Heart left ventricle (tissue), 16 donors: ENCODE data around the gene SPOPL. TPM values are rescaled to one million over a fixed set of nuclear protein-coding genes. Genes with fewer than 3 reads are reported as not detected.

Source experiments
- ATAC-seq, 4 donors: fragments of 200-7000 bp; cut with Tn5 transposase; one replicate each; pipeline ENCODE4 v1.9.1; 2020 to 2022; ENCODE audit warnings: moderate library complexity in 4 of 4, mild to moderate bottlenecking in 3 of 4, moderate number of reproducible peaks in 1 of 4
- DNase-seq, 5 donors: peaks; one replicate each; pipeline ENCODE4 v3.0.0-alpha.2; 2020
- H3K27ac ChIP-seq, 12 donors: fragments of 200-600 bp; sonication (generic) in 4 of 12; one replicate each; pipeline versions ENCODE4 v1.5.0 to v1.8.0; 2016 to 2022; ENCODE audit warnings: mild to moderate bottlenecking in 2 of 12
- H3K27me3 ChIP-seq, 9 donors: fragments of 200-600 bp; sonication (generic) in 2 of 9; one replicate each; pipeline versions ENCODE4 v1.5.1 to v1.8.0; 2016 to 2022; ENCODE audit warnings: mild to moderate bottlenecking in 3 of 9
- H3K36me3 ChIP-seq, 9 donors: fragments of 200-600 bp; sonication (generic) in 2 of 9; one replicate each; pipeline versions ENCODE4 v1.5.0 to v1.8.0; 2018 to 2022; ENCODE audit warnings: mild to moderate bottlenecking in 2 of 9
- H3K4me1 ChIP-seq, 12 donors: fragments of 200-600 bp; sonication (generic) in 4 of 12; one replicate each; pipeline versions ENCODE4 v1.5.0 to v1.8.0; 2016 to 2022; ENCODE audit warnings: mild to moderate bottlenecking in 3 of 12
- H3K4me3 ChIP-seq, 12 donors: fragments of 200-600 bp; sonication (generic) in 4 of 12; one replicate each; pipeline versions ENCODE4 v1.5.0 to v1.8.0; 2017 to 2022; ENCODE audit warnings: mild to moderate bottlenecking in 9 of 12, moderate library complexity in 4 of 12
- H3K9me3 ChIP-seq, 12 donors: fragments of 200-600 bp; sonication (generic) in 4 of 12; one replicate each; pipeline versions ENCODE4 v1.5.0 to v1.8.0; 2016 to 2022; ENCODE audit warnings: mild to moderate bottlenecking in 1 of 12
- POLR2A ChIP-seq, 2 donors: fragments of 450-650 bp; IDR thresholded peaks; one replicate each; pipeline ENCODE4 v1.6.1; 2017; ENCODE audit warnings: antibody characterized with exemption in 2 of 2, mild to moderate bottlenecking in 2 of 2, moderate library complexity in 2 of 2
- WGBS, 4 donors: extraction: QIAGEN DNeasy Blood & Tissue Kit in 2 of 4; methylation state at CpG; one replicate each; pipeline versions ENCODE4 v1.1.5 to v1.1.7; 2013 to 2018; 5-methylcytosine and 5-hydroxymethylcytosine counted together
- intact Hi-C, 10 donors: fragments of 100-400 bp; cut with DNase I; formaldehyde crosslinking; loops; one replicate each; pipeline versions ENCODE4 v1.11.1 to v1.14.2; 2022
- polyA plus RNA-seq, 2 donors: library from polyadenylated mRNA; stranded (reverse); fragments of 200-250 nt; gene quantifications; one replicate each; pipeline ENCODE4 v1.2.3, GENCODE V29; 2013
- total RNA-seq, 9 donors: library from RNA; depleted of rRNA in 2 of 9; stranded (reverse); fragments of >200 nt in 2 of 9; fragmentation: NEBNext Ultra II Directional in 3 of 9; extraction: Animal tissue kit (Norgen Biotek cat#: 25700) in 3 of 9; gene quantifications; one replicate each; pipeline versions ENCODE4 v1.1.0 to v1.2.4, GENCODE V29; 2016 to 2023
- TF ChIP-seq, protein P1 (sequence below), 12 donors: fragments of 200-600 bp; sonication (generic) in 4 of 12; IDR thresholded peaks; one replicate each; pipeline versions ENCODE4 v1.5.0 to v1.8.0; 2018 to 2022; ENCODE audit warnings: antibody characterized with exemption in 12 of 12, mild to moderate bottlenecking in 5 of 12
- donor health status: ischemic (EF 13 %, LVEDD 7.1; RV severe dilation, severe dysfunction).
- donor health status: healthy with polysubstance abuse.
- donor health status: DM: no; HTN: yes; CAD: no.
- donor health status: DM: no; HTN: no; CAD: no.
- donor health status: ischemic (EF 25% LVEDD 6.9; RV normal size, moderate dysfunction).
- donor health status: ischemic (EF 25% LVEDD 5.7; RV mildly dilated, moderate dysfunction).
- donor health status: healthy.
- donor health status: DM: yes; HTN: yes; CAD: no.
- donor health status: ischemic (EF 35%, LVEDD 5.7; RV mildly dilated, moderate dysfunction).
- donor health status: nonischemic (EF 11% LVEDD 7.7; RV severe dilation, severe dysfunction).
- donor health status: DM: yes; HTN: yes; CAD: no.
- donor health status: PGD.
- donor health status: ischemic (EF 29% LVEDD 5.4; RV normal size, mild dysfunction).
- donor health status: nonischemic (EF 23%, LVEDD 6.1; RV moderate dilation, normal function).

SPOPL gene
- total and polyA plus RNA-seq, 11 donors = 3.0 to 20.6 (median 14.9) TPM

DNA sequence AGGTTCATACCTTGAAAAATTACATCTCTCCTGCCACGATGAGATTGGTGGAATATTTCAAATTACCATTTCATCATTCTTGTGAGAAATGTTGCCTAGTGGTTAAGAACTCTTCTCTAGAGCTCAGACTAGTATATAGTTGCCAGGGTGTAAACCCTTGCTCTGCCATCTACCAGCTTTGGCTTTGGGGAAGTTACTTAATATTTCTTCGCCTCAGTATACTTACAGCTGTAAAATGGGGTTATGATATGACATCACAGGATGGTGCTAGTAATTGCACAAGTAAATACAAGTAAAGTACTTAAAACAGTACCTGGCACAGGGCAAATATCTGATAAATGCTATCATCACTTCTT is 1.5 kb downstream of the SPOPL start:
- TF ChIP-seq POLR2A (IDR thresholded peaks at IDR 0.05) = no peak
- TF ChIP-seq, protein P1, sequence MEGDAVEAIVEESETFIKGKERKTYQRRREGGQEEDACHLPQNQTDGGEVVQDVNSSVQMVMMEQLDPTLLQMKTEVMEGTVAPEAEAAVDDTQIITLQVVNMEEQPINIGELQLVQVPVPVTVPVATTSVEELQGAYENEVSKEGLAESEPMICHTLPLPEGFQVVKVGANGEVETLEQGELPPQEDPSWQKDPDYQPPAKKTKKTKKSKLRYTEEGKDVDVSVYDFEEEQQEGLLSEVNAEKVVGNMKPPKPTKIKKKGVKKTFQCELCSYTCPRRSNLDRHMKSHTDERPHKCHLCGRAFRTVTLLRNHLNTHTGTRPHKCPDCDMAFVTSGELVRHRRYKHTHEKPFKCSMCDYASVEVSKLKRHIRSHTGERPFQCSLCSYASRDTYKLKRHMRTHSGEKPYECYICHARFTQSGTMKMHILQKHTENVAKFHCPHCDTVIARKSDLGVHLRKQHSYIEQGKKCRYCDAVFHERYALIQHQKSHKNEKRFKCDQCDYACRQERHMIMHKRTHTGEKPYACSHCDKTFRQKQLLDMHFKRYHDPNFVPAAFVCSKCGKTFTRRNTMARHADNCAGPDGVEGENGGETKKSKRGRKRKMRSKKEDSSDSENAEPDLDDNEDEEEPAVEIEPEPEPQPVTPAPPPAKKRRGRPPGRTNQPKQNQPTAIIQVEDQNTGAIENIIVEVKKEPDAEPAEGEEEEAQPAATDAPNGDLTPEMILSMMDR (IDR thresholded peaks at IDR 0.05) = no peak
- Histone ChIP-seq H3K4me3 (peak overlapping the region in 11 of 12 donors; percentile 75 to 97 (median 94)), H3K4me1 (peaks cover 0 to 72% (median 45%) of the 10 kb centered on the region in 12 donors), H3K27me3 (no peaks in the 10 kb centered on the region), H3K9me3 (no peaks in the 10 kb centered on the region), H3K36me3 (no peaks in the 10 kb centered on the region), H3K27ac (peak overlapping the region in 9 of 12 donors; percentile 80 to 96 (median 94))
- DNase-seq = no peak
- 50 to 57% (median 51%) methylated on average over 2 of the region's 2 CpGs for WGBS, 4 donors
- ATAC-seq = no peak
- intact Hi-C loops = loop anchor here in 4 of 10 donors (5.0 to 10.0 kb wide), 4 partner anchors 52 to 541 kb away; partner anchors contain the start of gene HNMT (in 2 of the 4)

DNA sequence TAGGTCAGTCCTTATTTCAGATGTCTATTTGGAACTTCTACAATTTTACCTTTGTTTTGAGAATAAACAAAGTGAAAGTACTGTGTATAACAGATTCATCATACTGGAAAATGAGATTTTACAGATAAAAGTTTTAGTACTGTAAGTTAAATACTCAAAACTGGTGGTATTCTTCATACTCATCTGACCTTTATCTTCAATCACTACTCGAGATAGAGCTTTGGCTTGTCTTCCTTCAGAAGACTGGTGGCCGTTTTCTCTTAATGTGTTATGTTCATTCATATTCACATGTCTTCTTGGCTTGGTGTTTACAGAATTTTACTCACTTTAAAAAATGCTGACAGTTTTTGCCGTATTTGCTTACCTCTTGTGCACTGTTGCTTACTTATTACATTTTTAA is 2.1 kb downstream of the SPOPL start:
- intact Hi-C loops = loop anchor here in 4 of 10 donors (5.0 to 10.0 kb wide), 4 partner anchors 51 to 541 kb away; partner anchors contain the start of gene HNMT (in 2 of the 4)
- H3K36me3 ChIP-seq = no peaks in the 10 kb centered on the region
- H3K9me3 ChIP-seq = no peaks in the 10 kb centered on the region
- H3K4me1 ChIP-seq = peaks cover 0 to 75% (median 48%) of the 10 kb centered on the region in 12 donors
- H3K27ac ChIP-seq = peak overlapping the region in 2 of 12 donors; percentile 93 to 94
- WGBS, 4 donors = 21 to 26% (median 25%) methylated on average over 3 of the region's 3 CpGs
- no peak for ATAC-seq
- DNase-seq = no peak
- H3K4me3 ChIP-seq = peak overlapping the region in 10 of 12 donors; percentile 75 to 97 (median 94)
- H3K27me3 ChIP-seq = no peaks in the 10 kb centered on the region
- no peak for TF ChIP-seq POLR2A (IDR thresholded peaks at IDR 0.05)
- TF ChIP-seq, protein P1 (IDR thresholded peaks at IDR 0.05) = no peak

DNA sequence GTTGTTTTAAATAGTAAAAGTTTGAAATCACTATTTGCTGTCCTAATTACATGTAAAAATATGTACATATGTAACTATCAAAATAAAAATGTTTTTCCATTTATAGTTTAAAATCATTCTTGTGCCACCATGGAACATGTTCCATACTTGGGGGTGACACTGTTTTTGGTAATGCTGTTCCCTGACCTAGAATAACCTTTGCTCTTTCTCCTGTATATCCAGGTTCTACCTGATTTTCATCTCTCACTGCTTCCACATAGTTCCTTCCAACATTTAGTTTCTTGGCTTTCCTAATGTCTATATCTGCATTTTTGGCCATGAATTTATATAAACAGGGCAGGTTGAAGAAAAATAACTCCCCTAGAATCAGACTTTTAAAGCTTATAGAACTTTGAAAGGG is 2.5 kb downstream of the SPOPL start:
- ATAC-seq (no peak), DNase-seq (no peak)
- intact Hi-C loops = loop anchor here in 4 of 10 donors (5.0 to 10.0 kb wide), 4 partner anchors 51 to 542 kb away; partner anchors contain the start of gene HNMT (in 2 of the 4)
- Histone ChIP-seq H3K4me1 (peaks cover 0 to 76% (median 49%) of the 10 kb centered on the region in 12 donors), H3K27ac (peak overlapping the region in 1 of 12 donors; percentile 94), H3K4me3 (peak overlapping the region in 7 of 12 donors; percentile 87 to 97 (median 95)), H3K27me3 (no peaks in the 10 kb centered on the region), H3K9me3 (no peaks in the 10 kb centered on the region), H3K36me3 (no peaks in the 10 kb centered on the region)
- TF ChIP-seq, protein P1 (IDR thresholded peaks at IDR 0.05) = no peak
- TF ChIP-seq POLR2A (IDR thresholded peaks at IDR 0.05) = no peak

DNA sequence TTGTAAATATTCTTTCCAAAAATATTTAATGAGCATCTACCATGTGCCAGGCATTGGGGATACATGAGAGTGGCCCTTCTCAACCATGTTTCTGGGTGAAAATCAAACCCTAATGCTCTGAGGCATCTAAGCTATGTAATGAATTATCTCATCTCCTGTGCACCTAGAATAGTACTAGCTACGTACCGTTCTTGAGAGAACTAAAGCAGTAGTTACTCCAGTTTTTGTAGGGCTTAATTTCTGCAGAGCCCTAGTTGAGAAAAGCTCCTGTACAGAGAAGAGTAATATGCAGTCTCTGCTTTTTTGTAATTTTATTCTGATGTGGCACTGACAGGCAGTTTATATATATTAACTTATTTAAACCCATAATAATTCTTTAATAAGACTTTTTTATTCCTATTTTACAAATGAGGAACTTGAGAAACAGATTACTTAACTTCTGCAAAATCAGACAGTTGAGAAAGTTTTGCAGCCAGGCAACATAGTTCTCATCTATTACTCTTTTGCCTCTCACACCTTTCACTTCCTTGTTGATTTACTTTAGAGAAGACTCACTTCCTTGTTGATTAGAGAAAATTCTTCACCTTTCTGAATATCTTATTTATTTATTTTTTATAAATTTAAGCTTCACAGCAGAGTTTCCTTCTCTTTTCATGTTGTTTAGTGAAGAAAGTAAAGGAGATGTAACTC is 3.1 kb downstream of the SPOPL start:
- ATAC-seq (no peak), DNase-seq (no peak)
- Histone ChIP-seq H3K27ac (peak overlapping the region in 1 of 12 donors; percentile 94), H3K9me3 (no peaks in the 10 kb centered on the region), H3K4me1 (peaks cover 0 to 75% (median 47%) of the 10 kb centered on the region in 12 donors), H3K27me3 (no peaks in the 10 kb centered on the region), H3K36me3 (no peaks in the 10 kb centered on the region), H3K4me3 (peak overlapping the region in 5 of 12 donors; percentile 87 to 97 (median 95))
- no peak for TF ChIP-seq POLR2A (IDR thresholded peaks at IDR 0.05)
- TF ChIP-seq, protein P1 (IDR thresholded peaks at IDR 0.05) = no peak
- 3 to 8% (median 6%) methylated on average over 2 of the region's 2 CpGs for WGBS, 4 donors
- intact Hi-C loops = loop anchor here in 4 of 10 donors (5.0 to 10.0 kb wide), 4 partner anchors 50 to 542 kb away; partner anchors contain the start of gene HNMT (in 2 of the 4)
